Vagina (tissue), 2 donors: Measurements from ENCODE around the gene MESD. TPM values are rescaled to one million over a fixed set of nuclear protein-coding genes. Genes with fewer than 3 reads are reported as not detected.

ENCODE experiments used
- DNase-seq, 2 donors: peaks; one replicate each; pipeline ENCODE4 v3.0.0-alpha.2; 2017; ENCODE audit errors: extremely low spot score in 2 of 2
- H3K27ac ChIP-seq: fragments of 200-600 bp; sonication (generic); one replicate; pipeline ENCODE4 v1.5.1; 2019
- H3K27me3 ChIP-seq: fragments of 200-600 bp; sonication (generic); one replicate; pipeline ENCODE4 v1.5.1; 2019
- H3K36me3 ChIP-seq, 2 donors: fragments of 200-600 bp; sonication (generic); one replicate each; pipeline ENCODE4 v1.5.1; 2017 to 2019
- H3K4me1 ChIP-seq: fragments of 200-600 bp; sonication (generic); one replicate; pipeline ENCODE4 v1.5.1; 2019
- H3K4me3 ChIP-seq, 2 donors: fragments of 200-600 bp; sonication (generic); 1 replicate in 1 of 2; 2 replicates in 1 of 2; pipeline ENCODE4 v1.5.1; 2016 to 2019
- H3K9me3 ChIP-seq: fragments of 200-600 bp; sonication (generic); one replicate; pipeline ENCODE4 v1.5.1; 2019
- POLR2A ChIP-seq, 2 donors: fragments of 450-650 bp; IDR thresholded peaks; one replicate each; pipeline ENCODE4 v1.6.1; 2017; ENCODE audit warnings: antibody characterized with exemption in 2 of 2, mild to moderate bottlenecking in 2 of 2, moderate library complexity in 2 of 2
- POLR2AphosphoS5 ChIP-seq, 2 donors: sonication (generic); formaldehyde crosslinking; IDR thresholded peaks; one replicate each; pipeline ENCODE4 v1.9.0; 2017; ENCODE audit warnings: antibody characterized with exemption in 2 of 2, mild to moderate bottlenecking in 2 of 2, low read depth in 1 of 2; ENCODE audit not compliant: insufficient read depth in 1 of 2
- intact Hi-C: fragments of 100-400 bp; cut with DNase I; formaldehyde crosslinking; loops from one replicate; pipeline ENCODE4 v1.15.1; 2023
- total RNA-seq: library from RNA; depleted of rRNA; stranded (reverse); fragments of >200 nt; gene quantifications from one replicate; pipeline ENCODE4 v1.2.3, GENCODE V29; 2016
- TF ChIP-seq, protein P1 (sequence below), 3 experiments: fragments of 450-650 bp in 2 of 3; fragments of 200-600 bp in 1 of 3; sonication (generic) in 1 of 3; IDR thresholded peaks; one replicate each; pipeline ENCODE4 v1.5.1; 2017 to 2019; ENCODE audit warnings: antibody characterized with exemption in 3 of 3, mild to moderate bottlenecking in 2 of 3, moderate library complexity in 2 of 3

MESD gene
- total RNA-seq, 1 donor from 2014 or later: 17.9 TPM

DNA sequence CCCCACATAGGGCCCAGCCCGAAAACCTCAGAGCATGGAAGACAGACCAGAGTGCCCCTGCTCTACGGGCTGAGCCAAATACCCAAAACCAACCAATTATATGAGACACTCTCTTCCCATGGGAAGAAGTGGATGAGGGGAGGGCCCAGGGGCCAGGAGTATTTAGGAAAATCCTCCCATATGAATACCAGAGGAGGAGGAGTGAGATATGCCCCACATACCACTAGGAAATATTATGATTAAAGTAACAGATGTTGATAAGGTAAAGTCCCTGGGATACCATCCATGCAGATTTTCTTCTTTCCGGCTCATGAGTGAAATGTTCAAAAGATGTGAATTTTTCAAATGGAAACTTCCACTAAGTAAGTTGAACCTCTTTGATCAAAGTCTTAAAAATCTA lies 50.4 kb downstream of the MESD start:
- Histone ChIP-seq H3K27ac (no peak overlapping the region), H3K9me3 (no peaks in the 10 kb centered on the region), H3K27me3 (no peaks in the 10 kb centered on the region), H3K36me3 (peaks cover 0 to 8% of the 10 kb centered on the region in 2 donors), H3K4me3 (no peak overlapping the region), H3K4me1 (no peaks in the 10 kb centered on the region)
- no peak for TF ChIP-seq POLR2A (IDR thresholded peaks at IDR 0.05)
- no peak for TF ChIP-seq POLR2AphosphoS5 (IDR thresholded peaks at IDR 0.05; ENCODE audit: insufficient read depth in 1 of 2, low read depth in 1 of 2)
- TF ChIP-seq, protein P1, sequence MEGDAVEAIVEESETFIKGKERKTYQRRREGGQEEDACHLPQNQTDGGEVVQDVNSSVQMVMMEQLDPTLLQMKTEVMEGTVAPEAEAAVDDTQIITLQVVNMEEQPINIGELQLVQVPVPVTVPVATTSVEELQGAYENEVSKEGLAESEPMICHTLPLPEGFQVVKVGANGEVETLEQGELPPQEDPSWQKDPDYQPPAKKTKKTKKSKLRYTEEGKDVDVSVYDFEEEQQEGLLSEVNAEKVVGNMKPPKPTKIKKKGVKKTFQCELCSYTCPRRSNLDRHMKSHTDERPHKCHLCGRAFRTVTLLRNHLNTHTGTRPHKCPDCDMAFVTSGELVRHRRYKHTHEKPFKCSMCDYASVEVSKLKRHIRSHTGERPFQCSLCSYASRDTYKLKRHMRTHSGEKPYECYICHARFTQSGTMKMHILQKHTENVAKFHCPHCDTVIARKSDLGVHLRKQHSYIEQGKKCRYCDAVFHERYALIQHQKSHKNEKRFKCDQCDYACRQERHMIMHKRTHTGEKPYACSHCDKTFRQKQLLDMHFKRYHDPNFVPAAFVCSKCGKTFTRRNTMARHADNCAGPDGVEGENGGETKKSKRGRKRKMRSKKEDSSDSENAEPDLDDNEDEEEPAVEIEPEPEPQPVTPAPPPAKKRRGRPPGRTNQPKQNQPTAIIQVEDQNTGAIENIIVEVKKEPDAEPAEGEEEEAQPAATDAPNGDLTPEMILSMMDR (IDR thresholded peaks at IDR 0.05): no peak
- intact Hi-C loops: no loop called here
- no peak for DNase-seq

DNA sequence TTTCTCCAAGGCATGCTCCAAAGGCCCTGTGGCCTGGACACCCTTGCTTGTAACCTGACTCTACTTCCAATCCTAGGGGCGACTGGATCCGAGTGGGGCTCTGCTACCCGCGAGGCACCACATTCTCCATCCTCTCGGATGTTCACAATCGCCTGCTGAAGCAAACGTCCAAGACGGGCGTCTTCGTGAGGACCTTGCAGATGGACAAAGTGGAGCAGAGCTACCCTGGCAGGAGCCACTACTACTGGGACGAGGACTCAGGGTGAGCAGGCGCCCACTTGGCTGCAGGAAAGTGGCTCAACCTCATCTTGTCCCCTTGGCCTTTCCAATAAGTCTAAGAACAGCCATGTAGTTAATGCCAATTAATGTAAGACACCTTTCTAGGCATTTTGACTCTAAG lies 51.9 kb downstream of the MESD start:
- TF ChIP-seq POLR2AphosphoS5 (IDR thresholded peaks at IDR 0.05; ENCODE audit: insufficient read depth in 1 of 2, low read depth in 1 of 2) (no peak), POLR2A (IDR thresholded peaks at IDR 0.05) (no peak)
- TF ChIP-seq, protein P1 (IDR thresholded peaks at IDR 0.05): no peak
- no peak overlapping the region for H3K27ac ChIP-seq
- no peak for DNase-seq
- no peaks in the 10 kb centered on the region for H3K9me3 ChIP-seq
- no peak overlapping the region for H3K4me3 ChIP-seq
- peaks cover 5% of the 10 kb centered on the region for H3K4me1 ChIP-seq
- H3K36me3 ChIP-seq: peaks cover 0 to 8% of the 10 kb centered on the region in 2 donors
- no peaks in the 10 kb centered on the region for H3K27me3 ChIP-seq
- intact Hi-C loops: no loop called here

- no peaks in the 10 kb centered on the region for H3K27me3 ChIP-seq
- peak overlapping the region; percentile 15 for H3K27ac ChIP-seq
- no peak for DNase-seq
- TF ChIP-seq POLR2AphosphoS5 (IDR thresholded peaks at IDR 0.05; ENCODE audit: insufficient read depth in 1 of 2, low read depth in 1 of 2) (peak in 1 of 2 donors; percentile 68), POLR2A (IDR thresholded peaks at IDR 0.05) (no peak)
- TF ChIP-seq, protein P1 (IDR thresholded peaks at IDR 0.05): no peak
- peaks cover 5% of the 10 kb centered on the region for H3K4me1 ChIP-seq
- H3K4me3 ChIP-seq: no peak overlapping the region
- H3K9me3 ChIP-seq: no peaks in the 10 kb centered on the region
- intact Hi-C loops: no loop called here
- H3K36me3 ChIP-seq: peaks cover 0 to 8% of the 10 kb centered on the region in 2 donors
These were observed 53.1 kb downstream of the MESD start for GRCh38 chr15:80936288-80937078.

- H3K4me1 ChIP-seq: peaks cover 5% of the 10 kb centered on the region
- H3K36me3 ChIP-seq: no peaks in the 10 kb centered on the region
- no peaks in the 10 kb centered on the region for H3K27me3 ChIP-seq
- DNase-seq: no peak
- intact Hi-C loops: no loop called here
- H3K27ac ChIP-seq: no peak overlapping the region
- no peaks in the 10 kb centered on the region for H3K9me3 ChIP-seq
- TF ChIP-seq, protein P1 (IDR thresholded peaks at IDR 0.05): no peak
- no peak for TF ChIP-seq POLR2AphosphoS5 (IDR thresholded peaks at IDR 0.05; ENCODE audit: insufficient read depth in 1 of 2, low read depth in 1 of 2)
- no peak for TF ChIP-seq POLR2A (IDR thresholded peaks at IDR 0.05)
- no peak overlapping the region for H3K4me3 ChIP-seq
These were observed 54.8 kb downstream of the MESD start for GRCh38 chr15:80934761-80935221.

GRCh38 chr15:80932989-80933388 lies 56.6 kb downstream of the MESD start:
- Histone ChIP-seq H3K27me3 (no peaks in the 10 kb centered on the region), H3K36me3 (no peaks in the 10 kb centered on the region), H3K27ac (no peak overlapping the region), H3K4me3 (no peak overlapping the region), H3K4me1 (peaks cover 5% of the 10 kb centered on the region), H3K9me3 (no peaks in the 10 kb centered on the region)
- DNase-seq: no peak
- intact Hi-C loops: no loop called here
- TF ChIP-seq POLR2A (IDR thresholded peaks at IDR 0.05) (no peak), POLR2AphosphoS5 (IDR thresholded peaks at IDR 0.05; ENCODE audit: insufficient read depth in 1 of 2, low read depth in 1 of 2) (peak in 1 of 2 donors; percentile 32)
- TF ChIP-seq, protein P1 (IDR thresholded peaks at IDR 0.05): no peak
